NCI-H2107 treated with DMSO at 0.1 percent for 48 hours (cell line): ENCODE measurements around the gene TRABD.
"Not testable (repeated sequence)": the region's sequence is repeated elsewhere in the genome, so short reads cannot be mapped to it uniquely, and the experiment has no call there.

ENCODE experiments used
- DNase-seq: peaks from one replicate; lab custom pipeline; 2025; ENCODE audit not compliant: unreplicated experiment; lab: John Stamatoyannopoulos, UW

TRABD gene

DNA sequence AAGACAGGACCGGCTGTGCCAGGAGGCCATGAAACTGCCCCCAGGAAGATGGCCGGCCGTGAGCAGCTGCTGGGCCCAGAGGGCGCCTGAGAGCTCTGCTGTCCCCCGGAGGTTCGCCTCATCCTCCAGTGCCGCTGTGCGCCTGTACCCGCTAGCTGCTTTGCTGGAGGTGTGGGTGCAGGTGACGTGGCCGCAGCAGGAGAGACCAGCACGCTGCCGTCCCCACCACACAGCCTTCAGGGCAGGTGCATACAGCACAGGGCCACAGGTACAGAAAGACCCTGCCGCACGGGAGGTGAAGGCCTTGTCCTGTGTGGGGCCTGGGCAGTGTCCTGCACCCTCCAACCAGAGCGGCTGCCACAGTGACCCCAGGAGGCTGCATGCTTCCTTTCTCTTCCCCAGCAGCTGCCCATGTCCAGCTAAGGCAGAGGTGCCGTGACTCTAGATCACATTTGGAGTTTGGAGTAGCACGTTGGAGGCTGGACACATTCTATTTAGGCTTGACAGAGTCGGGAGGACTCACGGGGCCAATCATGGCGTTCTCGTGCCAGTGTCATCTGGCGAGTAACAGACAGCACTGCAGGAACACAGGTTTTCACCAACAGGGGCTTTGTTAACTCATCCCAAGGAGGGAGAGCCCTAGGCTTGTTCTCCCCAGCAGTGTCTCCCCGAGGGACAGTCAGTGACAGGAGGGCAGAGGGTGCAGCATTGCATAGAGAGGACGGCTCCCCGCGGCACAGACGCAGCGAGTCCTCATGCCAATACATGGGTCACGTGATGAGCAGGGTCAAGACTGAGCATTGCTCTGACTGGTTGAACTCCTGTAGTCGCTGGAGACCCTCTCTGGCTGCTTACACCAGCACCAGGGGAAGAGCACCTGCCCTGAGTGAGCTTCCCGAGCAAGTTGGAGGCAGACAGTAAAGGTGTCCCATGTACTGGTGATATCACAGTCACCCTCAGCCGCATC lies 33.9 kb upstream of the TRABD start:
- DNase-seq = no peak

DNA sequence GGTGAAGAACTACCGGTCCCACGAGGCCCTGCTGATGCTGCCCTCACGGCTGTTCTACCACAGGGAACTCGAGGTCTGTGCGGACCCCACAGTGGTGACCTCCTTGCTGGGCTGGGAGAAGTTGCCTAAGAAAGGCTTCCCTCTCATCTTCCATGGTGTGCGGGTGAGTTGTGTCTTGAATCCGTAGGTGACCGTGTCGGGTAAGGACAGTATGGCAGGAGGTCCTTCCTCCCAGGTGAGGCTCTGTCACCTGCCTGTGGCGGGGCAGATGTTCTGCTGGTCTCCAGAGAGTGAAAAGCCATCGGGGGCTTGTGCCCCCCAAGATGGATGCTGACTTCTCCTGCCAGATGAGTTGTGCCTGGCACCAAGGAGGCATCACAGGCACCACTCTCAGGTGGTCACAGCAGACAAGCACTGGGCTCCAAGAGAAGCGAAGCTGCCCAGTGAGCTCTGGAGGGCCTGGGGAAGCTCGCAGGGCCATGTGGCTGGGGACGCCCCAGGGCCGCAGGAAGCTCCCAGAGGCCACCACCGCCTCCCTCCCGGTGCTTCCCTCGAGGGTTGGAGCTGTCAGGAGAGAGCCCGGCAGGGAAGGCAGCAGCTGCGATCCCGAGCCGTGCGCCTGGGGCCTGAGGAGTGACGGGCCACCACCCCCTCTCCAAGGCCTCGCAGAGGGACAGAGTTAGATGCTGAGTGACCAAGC lies 32.5 kb upstream of the TRABD start:
- no peak for DNase-seq

DNA sequence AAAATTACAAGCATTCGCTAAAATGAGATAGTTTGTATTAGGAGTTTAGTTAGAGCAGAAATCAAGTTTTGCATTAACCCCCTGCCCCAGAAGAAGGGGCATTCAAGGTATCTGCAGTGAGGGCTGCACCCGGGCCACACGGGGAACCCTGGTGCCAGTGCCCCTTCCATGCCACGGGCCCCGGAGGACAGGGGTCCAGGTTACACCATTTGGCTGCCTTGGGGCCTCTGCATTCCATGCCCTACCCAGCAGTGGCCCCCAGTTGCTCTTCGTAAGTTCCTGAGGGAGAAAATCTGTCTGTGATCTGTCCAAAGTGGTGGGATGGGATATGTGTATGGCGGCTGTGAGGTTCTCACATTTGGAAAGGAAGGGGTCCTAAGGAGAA lies 32.0 kb upstream of the TRABD start:
- DNase-seq = no peak

DNA sequence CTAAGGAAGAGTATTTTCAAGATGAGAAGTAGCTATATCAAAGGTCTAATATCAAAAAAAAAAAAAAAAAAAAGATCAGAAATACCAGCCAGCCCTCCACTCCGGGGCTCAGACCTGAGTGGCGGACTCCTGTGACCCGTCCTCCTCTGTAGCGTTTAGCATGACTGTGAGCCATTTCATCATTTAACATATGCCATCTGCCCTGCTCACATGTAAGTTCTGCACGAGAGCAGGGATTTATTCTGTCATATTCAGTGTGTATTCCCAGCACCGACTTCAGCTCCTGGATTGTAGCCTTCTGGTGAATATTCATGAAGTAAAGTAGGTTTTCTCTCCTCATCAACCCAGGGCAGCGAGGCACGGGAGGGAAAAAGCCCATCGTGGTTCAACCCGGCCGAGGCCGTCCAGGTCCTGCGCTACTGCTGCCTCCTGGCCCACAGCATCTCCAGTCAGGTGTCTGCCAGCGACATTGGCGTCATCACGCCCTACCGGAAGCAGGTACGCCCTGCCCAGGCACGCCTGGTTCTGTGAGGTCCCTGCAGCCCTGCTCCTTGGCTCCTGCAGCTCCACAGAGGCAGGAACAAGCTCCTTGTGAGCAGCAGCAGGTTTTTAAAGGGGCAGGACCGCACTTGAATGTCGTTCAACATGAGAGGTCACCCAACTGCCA lies 27.9 kb upstream of the TRABD start:
- DNase-seq = no peak

DNA sequence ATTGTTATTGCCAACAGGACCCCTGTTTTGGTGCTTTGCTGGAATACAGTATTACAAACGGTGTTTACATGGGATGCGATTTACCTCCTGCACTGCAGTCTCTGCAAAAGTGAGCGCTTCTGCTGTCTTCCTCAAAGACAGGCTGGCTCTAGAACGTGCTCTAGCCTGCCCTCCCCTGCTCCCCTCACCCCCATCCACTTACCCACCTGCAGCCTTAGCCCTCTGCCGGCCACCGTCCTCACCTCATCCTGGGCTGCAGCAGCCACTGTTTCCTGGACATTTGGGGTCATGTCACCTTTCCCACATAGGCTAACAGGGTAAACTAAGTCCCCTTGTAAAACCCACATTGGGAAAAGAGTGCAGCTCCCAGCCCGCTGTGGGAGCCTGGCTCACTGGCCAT lies 24.8 kb upstream of the TRABD start:
- DNase-seq = no peak

DNA sequence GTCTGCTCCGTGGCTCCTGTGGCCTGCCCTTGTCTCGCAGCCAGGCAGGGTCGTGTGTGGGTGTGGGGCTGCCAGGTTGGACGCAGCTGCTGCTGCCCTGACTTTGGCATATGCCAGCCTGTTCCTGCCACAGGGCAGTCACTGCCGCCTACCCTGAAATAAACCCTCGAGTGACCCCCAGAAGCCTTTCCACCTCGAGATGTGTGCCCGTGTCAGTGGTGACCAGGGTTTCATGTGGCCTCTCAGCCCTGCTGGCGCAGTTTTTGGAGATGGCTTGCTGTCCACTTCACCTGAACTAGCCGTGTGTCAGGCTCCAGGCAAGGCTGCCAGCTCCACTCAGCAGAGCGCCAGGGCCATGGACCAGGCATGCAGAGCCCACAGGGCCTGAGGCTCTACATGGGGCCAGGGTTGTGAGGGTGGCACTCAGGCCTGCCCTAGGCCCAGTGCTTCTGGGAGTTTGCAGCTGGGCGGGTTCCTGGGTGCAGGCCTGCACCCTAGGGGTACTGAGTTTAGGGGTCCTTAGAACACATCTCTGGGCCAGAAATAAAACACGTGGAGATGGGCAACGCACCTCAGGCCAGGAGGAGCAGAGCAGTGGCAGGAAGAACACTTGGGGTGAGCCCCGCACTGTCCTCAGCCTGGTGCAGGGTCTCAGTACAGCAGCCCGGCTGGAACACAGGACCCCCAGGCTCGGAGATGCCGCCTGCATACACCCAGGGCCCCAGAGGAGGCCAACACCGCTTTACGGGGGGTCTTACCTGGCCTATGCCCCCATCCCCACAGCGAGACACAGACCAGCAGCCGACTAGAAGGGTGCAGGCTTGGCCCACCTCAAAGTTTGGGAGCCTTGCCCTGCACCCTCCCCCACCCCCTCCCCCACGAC lies 24.0 kb upstream of the TRABD start:
- no peak for DNase-seq

DNA sequence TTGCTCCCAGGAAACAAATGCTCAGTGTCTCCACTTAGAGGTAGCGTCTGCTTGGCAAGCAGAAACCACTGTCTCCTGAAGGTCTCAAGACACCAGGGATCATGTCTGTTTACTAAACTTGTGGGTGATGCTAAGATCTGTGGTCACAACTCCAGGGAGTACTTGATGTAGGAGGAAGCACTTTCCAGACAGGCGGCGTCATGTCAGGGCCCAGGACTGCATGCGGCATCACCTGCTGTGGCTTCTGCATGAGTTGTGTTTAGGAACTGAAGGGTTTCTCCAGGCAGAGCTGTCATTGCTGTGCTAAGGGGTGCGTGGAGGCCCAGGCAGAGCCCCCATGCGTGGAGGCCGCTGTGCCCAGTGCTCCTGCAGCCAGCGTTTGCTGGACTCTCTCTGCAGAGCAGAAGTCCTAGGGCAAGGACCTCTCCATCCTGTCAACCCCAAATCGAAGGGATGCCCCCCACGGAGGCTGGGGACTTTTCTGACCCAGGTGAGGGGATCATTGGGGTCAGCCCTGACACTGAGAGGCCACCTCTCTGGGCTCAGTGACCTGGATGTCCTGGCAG lies 23.2 kb upstream of the TRABD start:
- DNase-seq = no peak

DNA sequence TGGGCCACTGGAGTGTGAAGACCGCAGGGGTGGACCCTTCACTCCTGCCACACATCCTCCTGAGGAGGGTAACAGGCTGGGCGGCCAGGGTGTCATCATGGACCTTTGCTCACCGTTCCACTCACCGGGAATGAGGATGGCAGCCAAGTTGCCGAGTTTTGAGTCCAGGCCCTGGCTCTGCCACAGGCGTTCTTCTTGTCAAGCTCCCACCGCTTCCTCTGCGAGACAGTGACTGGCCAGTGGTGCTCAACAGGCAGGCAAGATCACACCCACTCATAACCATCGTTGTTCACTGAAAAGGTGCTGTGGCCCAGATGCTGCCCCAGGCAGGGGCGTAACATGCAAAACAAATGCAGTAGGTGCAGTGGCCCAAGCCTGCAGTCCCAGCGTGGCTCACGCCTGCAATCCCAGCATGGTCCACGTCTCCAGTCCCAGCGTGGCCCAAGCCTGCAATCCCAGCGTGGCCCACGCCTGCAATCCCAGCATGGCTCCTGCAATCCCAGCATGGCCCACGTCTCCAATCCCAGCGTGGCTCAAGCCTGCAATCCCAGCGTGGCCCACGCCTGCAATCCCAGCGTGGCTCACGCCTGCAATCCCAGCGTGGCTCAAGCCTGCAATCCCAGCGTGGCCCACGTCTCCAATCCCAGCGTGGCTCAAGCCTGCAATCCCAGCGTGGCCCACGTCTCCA lies 20.1 kb upstream of the TRABD start:
- DNase-seq = no peak

DNA sequence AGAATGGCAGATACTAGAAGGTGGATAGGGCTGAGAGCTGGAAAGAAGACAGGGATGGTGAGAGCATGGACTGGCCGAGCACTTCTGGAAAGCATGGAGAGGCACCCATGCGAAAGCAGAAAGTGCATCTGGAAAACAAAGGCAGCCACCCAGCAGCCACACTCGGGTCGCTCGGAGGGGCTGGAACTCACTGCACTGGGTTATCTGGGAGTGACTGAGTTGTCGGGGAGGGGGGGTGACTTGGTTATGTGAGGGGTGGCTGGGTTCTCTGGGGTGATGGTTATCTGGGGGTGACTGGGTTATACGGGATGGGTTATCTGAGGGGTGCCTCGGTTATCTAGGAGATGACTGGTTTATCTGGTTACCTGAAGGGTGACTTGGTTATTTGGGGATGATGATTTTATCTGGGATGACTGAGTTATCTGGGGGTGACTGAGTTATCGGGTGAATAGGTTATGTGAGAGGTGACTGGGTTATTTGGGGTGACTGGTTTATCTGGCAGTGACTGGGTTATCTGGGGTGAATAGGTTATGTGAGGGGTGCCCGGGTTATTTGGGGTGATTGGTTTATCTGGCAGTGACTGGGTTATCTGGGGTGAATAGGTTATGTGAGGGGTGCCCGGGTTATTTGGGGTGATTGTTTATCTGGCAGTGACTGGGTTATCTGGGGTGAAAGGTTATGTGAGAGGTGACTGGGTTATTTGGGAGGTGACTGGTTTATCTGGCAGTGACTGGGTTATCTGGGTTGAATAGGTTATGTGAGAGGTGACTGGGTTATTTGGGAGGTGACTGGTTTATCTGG lies 17.8 kb upstream of the TRABD start:
- no peak for DNase-seq

DNA sequence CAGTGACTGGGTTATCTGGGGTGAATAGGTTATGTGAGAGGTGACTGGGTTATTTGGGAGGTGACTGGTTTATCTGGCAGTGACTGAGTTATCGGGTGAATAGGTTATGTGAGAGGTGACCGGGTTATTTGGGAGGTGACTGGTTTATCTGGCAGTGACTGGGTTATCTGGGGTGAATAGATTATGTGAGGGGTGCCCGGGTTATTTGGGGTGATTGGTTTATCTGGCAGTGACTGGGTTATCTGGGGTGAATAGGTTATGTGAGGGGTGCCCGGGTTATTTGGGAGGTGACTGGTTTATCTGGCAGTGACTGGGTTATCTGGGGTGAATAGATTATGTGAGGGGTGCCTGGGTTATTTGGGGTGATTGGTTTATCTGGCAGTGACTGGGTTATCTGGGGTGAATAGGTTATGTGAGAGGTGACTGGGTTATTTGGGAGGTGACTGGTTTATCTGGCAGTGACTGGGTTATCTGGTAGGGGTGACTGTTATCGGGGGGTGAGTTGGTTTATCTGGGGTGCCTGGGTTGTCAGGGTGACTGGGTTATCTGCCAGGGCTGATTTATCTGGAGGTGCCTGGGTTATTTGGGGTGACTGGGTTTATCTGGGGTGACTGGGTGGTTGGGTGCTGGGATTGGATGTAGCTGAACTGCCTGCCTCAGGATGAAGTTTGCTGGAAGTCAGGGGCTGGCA lies 17.1 kb upstream of the TRABD start:
- not testable (repeated sequence) for DNase-seq

DNA sequence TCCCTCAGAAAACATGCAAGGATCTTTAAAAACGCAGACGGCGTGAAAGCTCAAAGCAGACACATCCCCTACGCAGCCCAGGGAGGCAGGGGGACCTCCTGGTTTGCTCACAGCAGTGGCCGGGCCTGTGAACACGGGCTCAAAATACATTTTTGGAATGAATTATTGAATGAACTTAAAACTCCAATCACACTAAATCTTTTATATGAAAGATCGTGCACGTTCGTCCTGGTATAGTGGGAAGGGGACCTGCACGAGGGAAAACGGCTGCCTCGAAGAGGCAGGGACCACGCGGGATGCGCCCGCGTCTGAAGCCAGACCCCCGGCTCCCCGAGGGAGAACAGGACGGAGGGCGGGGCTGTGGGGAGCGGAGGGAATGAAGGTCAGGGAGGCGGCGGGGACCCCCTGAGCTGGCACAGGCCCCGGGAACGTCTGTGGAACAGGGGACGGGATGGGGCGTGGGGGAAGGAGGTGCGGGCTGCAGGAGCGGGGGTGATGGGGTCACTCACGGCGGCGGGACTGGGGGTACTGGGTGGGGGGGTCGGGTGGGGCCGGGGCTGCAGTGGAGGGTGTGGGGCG lies 16.4 kb upstream of the TRABD start:
- DNase-seq = no peak

DNA sequence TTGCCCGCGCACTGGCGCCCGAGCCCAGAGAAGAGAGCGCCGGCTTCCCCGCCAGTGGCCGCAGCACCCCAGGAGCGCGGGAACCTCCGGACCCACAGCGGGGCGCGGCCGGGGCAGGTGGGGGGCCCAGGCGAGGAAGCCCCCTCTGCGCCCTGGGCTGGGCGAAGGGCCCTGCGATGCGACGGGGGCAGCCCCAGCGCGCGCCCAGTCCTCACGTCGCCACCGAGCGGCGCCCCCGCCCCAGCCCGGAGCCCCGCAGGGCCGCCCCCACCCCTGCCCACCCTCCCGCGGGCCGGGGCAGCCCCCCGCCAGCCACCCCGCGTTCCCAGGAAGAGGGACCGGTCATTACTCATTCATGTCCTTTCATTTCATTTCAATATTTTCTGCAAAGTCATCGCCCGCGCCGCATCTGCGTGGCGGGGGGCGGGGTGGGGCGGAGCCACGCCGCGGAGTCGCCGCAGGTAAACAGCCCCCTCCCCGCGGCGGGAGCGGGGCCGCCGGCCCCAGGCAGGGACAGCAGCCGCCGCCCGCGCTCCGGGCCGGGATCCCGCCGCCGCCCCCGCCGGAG lies 15.9 kb upstream of the TRABD start:
- no peak for DNase-seq

DNA sequence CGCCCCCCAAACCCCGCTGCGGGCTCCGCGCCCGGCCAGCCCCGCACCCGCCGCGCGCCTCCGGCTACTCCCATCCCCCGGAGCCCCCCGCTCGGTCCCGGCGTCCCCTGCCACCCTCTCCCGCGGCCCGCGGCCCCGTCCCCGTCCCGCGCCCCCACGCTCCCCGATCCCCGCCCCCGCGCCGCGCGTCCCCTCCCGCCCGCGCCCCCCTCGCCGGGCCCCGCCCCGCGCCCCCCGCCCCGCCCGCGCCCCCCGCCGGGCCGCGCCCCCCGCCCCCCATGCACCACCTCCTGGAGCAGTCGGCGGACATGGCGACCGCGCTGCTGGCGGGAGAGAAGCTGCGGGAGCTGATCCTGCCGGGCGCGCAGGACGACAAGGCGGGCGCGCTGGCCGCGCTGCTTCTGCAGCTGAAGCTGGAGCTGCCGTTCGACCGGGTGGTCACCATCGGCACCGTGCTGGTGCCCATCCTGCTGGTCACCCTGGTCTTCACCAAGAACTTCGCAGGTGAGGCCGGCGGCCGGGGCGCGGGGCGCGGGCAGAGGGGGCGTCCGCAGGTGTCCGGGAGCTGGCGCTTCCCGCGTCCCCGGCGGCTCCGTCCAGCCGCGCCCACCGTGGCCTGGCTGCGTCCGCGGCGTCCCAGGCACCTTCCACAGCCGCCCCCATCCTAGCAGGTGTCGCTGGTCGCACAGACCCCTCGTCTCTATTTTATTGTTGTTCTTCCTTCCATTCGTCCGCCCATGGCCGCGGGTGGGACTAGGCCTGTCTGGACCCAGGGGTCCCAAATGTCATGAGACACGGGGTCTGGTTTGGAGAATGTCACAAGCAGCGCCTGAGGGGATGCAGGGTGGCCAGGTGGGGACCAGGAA lies 15.0 kb upstream of the TRABD start, which contains the start of gene PANX2:
TSS of gene PANX2 (plus strand) at position 279 of the 866 bp plus-strand sequence. CDS start at position 279, 0 bp downstream.
- no peak for DNase-seq

DNA sequence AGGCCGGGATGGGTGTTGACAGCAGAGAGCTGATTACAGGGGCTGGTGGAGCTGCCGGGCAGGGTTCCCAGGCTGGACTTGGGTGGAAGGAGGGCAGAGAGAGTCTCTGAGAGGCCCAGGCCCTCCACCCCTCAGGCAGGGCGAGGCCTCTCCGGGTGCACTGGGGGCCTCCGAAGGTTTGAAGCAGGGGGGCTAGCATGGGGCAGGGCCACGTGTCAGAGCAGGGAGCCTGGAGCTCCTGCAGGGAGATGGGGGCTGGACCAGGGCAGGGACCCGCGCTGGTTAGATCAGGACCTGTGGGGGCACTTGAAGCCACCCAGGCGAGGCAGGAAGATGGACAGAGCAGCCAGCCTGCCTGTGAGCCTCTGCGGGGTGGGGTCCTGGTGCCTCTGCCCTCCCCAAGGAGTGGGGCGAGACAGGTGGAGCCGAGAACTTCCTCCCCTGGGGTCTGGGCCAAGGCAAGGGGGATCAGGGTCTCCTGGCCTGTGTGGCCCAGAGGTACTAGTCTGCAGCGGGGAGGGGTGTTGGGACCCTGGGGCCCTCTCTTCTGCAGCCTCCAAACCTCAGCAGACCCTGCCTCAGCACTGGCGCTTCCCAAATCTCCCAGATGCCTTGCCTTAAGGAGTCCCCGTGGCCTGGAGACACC lies 14.3 kb upstream of the TRABD start:
- no peak for DNase-seq

DNA sequence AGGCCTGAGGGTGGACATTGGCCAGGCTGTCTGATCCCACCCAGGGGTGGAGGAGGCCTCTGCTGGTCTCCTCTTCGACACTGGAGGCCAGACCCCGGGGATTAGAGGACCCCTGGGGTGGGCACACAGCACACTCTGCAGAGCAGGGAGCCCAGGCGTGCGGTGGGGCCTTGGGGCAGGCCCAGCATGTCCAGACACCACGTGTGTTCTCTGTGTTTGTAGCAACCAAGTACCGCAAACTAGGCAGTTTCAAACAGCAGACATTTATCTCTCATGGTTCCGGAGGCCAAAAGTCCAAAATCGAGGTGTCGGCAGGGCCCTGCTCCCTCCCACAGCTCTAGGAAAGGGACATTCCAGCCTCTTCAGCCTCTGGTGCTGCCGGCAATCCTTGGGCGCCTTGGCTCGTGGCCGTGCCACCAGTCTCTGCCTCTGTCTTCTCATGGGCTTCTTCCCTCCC lies 13.7 kb upstream of the TRABD start:
- DNase-seq = no peak

DNA sequence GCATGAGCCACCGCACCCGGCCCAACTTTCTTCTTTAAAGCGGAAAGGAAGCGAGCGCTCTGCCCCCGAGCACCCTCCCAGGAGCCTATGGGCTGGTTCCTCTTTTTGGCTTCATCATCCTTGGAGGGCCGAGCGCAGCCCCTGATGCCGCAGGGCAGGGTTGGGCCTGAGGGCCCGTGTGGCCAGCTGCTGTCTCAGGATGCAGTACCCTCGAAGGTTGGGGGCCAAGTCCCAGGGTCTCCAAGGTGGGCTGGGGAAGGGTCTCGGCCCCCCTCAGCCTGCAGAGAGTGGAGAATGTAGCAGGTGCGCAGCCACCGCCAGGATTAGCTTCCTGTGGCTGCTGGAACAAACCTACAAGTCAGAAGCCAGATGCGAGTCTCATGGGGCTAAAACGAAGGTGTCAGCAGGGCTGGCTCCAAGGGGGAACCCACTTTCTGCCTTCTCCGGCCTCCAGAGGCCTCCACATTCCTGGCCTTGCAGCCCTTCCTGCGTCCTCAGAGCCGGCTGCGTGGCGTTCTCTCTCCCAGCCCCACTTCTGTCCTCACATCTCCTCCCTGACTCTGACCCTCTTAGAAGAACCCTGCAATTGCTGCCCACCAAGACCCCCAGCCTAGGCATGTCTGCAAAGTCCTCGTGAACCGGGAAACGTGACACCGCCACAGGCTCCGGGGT lies 12.3 kb upstream of the TRABD start:
- DNase-seq = no peak
